HepG2 (cell line): ENCODE measurements around the gene GDF7. TPM values are rescaled to one million over a fixed set of nuclear protein-coding genes. Genes with fewer than 3 reads are reported as not detected.

Experiments used
- ATF6 ChIP-seq: sonication (generic); formaldehyde crosslinking; conservative IDR thresholded peaks from 2 replicates; pipeline ENCODE4 v1.4.0; 2020; ENCODE audit warnings: missing genetic modification reagents
- BHLHE40 ChIP-seq: IDR thresholded peaks from 2 replicates; pipeline ENCODE4 v1.6.1; 2011; ENCODE audit warnings: low read length, improper control_type of control experiment
- CBX5 ChIP-seq: sonication (generic); formaldehyde crosslinking; IDR thresholded peaks from 2 replicates; pipeline ENCODE4 v1.4.0; 2020; ENCODE audit warnings: missing genetic modification reagents, borderline replicate concordance
- CTCF ChIP-seq: sonication (generic); formaldehyde crosslinking; IDR thresholded peaks from 2 replicates; pipeline ENCODE4 v1.5.0; 2020; ENCODE audit warnings: mild to moderate bottlenecking, missing genetic modification reagents, moderate library complexity
- ELF3 ChIP-seq: IDR thresholded peaks from 2 replicates; pipeline ENCODE4 v1.6.1; 2016; ENCODE audit warnings: missing genetic modification reagents, missing compliant biosample characterization
- HDAC1 ChIP-seq: sonication (generic); formaldehyde crosslinking; IDR thresholded peaks from 2 replicates; pipeline ENCODE4 v1.5.1; 2020; ENCODE audit warnings: mild to moderate bottlenecking, missing genetic modification reagents
- KDM2A ChIP-seq: sonication (generic); formaldehyde crosslinking; IDR thresholded peaks from 2 replicates; pipeline ENCODE4 v1.4.0; 2020; ENCODE audit warnings: low read depth, missing genetic modification reagents, borderline replicate concordance
- MYC ChIP-seq: sonication (generic); formaldehyde crosslinking; IDR thresholded peaks from 2 replicates; pipeline ENCODE4 v1.9.0; 2021; ENCODE audit warnings: missing genetic modification reagents, borderline replicate concordance
- SMARCC2 ChIP-seq: fragments of 450-650 bp; IDR thresholded peaks from 2 replicates; pipeline ENCODE4 v1.6.1; 2017; ENCODE audit warnings: antibody characterized with exemption, mild to moderate bottlenecking
- THAP11 ChIP-seq: IDR thresholded peaks from 2 replicates; pipeline ENCODE4 v1.6.1; 2016; ENCODE audit warnings: missing biosample characterization, missing genetic modification reagents
- ZBTB40 ChIP-seq, 2 experiments: fragments of 450-650 bp in 1 of 2; sonication (generic) in 1 of 2; formaldehyde crosslinking in 1 of 2; IDR thresholded peaks; 2 replicates each; pipeline versions ENCODE4 v1.6.1 to v1.8.0; 2016 to 2022; ENCODE audit warnings: antibody characterized with exemption in 1 of 2, mild to moderate bottlenecking in 1 of 2, missing genetic modification reagents in 1 of 2
- ZNF329 ChIP-seq: sonication (generic); formaldehyde crosslinking; IDR thresholded peaks from 2 replicates; pipeline ENCODE4 v1.9.0; 2021; ENCODE audit warnings: low read depth, mild to moderate bottlenecking, missing genetic modification reagents
- ZNF644 ChIP-seq: IDR thresholded peaks from 2 replicates; pipeline ENCODE4 v1.6.1; 2016; ENCODE audit warnings: low read depth
- ZNF883 ChIP-seq: sonication (generic); formaldehyde crosslinking; IDR thresholded peaks from 2 replicates; pipeline ENCODE4 v1.5.1; 2020; ENCODE audit warnings: mild to moderate bottlenecking, missing genetic modification reagents; ENCODE audit errors: not compliant biosample characterization
- polyA plus RNA-seq, 8 experiments: library from polyadenylated mRNA; depleted of rRNA in 3 of 8; stranded (reverse) in 7 of 8; unstranded in 1 of 8; fragments of >200 nt; fragmentation: Illumina TruSeq in 4 of 8; extraction: Trizol in 4 of 8; gene quantifications; 2 replicates each; pipeline versions ENCODE4 v1.2.1 to v1.2.3, GENCODE V29; 2011 to 2016; ENCODE audit warnings: low read depth in 4 of 8, missing spikeins in 1 of 8, mixed read lengths in 1 of 8; ENCODE audit not compliant: insufficient read depth in 1 of 8
- total RNA-seq, 5 experiments: library from RNA; depleted of rRNA; stranded (reverse); fragments of >200 nt; fragmentation: Illumina TruSeq; extraction: Trizol; gene quantifications; 2 replicates each; pipeline ENCODE4 v1.2.3, GENCODE V29; 2016; ENCODE audit warnings: low read depth in 1 of 5

The GDF7 gene
- total and polyA plus RNA-seq, 2 of the 13 experiments (the other 11 are each of a cell fraction or from before 2014, with no cell fraction given) = 1.6 to 15.0 TPM

- TF ChIP-seq CBX5 (CRISPR knock-in tag) (no peak; the same call in 1 of the 2 replicates), ZNF644 (CRISPR knock-in tag) (no peak), ZBTB40 (IDR thresholded peaks at IDR 0.05) (no peak), ZBTB40 (CRISPR knock-in tag; IDR thresholded peaks at IDR 0.05) (no peak), MYC (CRISPR knock-in tag) (peak; percentile 19; the same call in 1 of the 2 replicates), BHLHE40 (peak; percentile 41; the same call in 1 of the 2 replicates), CTCF (CRISPR knock-in tag) (peak; percentile 99), ELF3 (CRISPR knock-in tag) (0 out of 2 replicates have a peak, but pooled peaks have one; percentile 28), THAP11 (CRISPR knock-in tag) (peak; percentile 36; the same call in 1 of the 2 replicates), KDM2A (peak; percentile 62; the same call in 1 of the 2 replicates), ZNF883 (CRISPR knock-in tag) (peak; percentile 13), HDAC1 (CRISPR knock-in tag) (peak; percentile 28; the same call in 1 of the 2 replicates), SMARCC2 (no peak), ZNF329 (CRISPR knock-in tag) (no peak), ATF6 (CRISPR knock-in tag) (no peak)
Measured at GRCh38 chr2:20642055-20642971, 24.6 kb upstream of the GDF7 start (continued).
